ENCODE data around the gene ZGPAT. TPM values are rescaled to one million over a fixed set of nuclear protein-coding genes. Genes with fewer than 3 reads are reported as not detected.

Gene ZGPAT
- total RNA-seq, 2 donors from 2014 or later: 28.8 to 29.5 TPM

DNA sequence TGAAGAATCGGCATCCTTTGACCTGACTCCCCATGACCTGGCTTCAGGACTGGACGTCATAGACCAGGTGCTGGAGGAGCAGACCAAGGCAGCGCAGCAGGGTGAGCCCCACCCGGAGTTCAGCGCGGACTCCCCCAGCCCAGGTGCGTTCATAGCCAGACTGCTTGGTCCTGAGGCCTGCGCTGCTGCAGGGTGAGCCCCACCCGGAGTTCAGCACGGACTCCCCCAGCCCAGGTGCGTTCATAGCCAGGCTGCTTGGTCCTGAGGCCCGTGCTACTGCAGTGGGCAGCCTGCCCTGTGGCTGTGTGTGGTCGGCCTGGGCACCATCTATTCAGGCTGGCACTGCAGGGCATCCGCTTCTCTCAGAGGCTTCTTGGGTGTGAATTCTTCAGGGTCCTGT is 33.9 kb upstream of the ZGPAT start:
- no peaks in the 10 kb centered on the region for H3K4me1 Mint-ChIP-seq
- no peaks in the 10 kb centered on the region for H3K27me3 ChIP-seq (ENCODE audit: control insufficient read depth, insufficient read depth, low read length, poor library complexity, severe bottlenecking)
- H3K4me3 ChIP-seq (ENCODE audit: low read length): no peak overlapping the region
- no peak for DNase-seq
- no peaks in the 10 kb centered on the region for H3K9me3 Mint-ChIP-seq
- no peak overlapping the region for H3K27ac ChIP-seq (ENCODE audit: low read depth, low read length)
- no peak overlapping the region for H3K27ac Mint-ChIP-seq
- WGBS, 2 experiments (ENCODE audit: insufficient coverage in 1 of 2, insufficient read length in 1 of 2): 94 to 97% methylated on average over 8 to 14 of the region's 14 CpGs
- H3K36me3 ChIP-seq (ENCODE audit: control insufficient read depth, insufficient read depth, low read length): peaks cover 10% of the 10 kb centered on the region
- no peaks in the 10 kb centered on the region for H3K4me1 ChIP-seq (ENCODE audit: control insufficient read depth, insufficient read depth, low read length)
- no peak overlapping the region for H3K9ac ChIP-seq (ENCODE audit: extremely low read depth, low read length, poor library complexity, severe bottlenecking)
- H3K4me3 Mint-ChIP-seq: no peak overlapping the region
- H3K27me3 Mint-ChIP-seq (ENCODE audit: insufficient read depth): no peaks in the 10 kb centered on the region
- TF ChIP-seq, protein P1, sequence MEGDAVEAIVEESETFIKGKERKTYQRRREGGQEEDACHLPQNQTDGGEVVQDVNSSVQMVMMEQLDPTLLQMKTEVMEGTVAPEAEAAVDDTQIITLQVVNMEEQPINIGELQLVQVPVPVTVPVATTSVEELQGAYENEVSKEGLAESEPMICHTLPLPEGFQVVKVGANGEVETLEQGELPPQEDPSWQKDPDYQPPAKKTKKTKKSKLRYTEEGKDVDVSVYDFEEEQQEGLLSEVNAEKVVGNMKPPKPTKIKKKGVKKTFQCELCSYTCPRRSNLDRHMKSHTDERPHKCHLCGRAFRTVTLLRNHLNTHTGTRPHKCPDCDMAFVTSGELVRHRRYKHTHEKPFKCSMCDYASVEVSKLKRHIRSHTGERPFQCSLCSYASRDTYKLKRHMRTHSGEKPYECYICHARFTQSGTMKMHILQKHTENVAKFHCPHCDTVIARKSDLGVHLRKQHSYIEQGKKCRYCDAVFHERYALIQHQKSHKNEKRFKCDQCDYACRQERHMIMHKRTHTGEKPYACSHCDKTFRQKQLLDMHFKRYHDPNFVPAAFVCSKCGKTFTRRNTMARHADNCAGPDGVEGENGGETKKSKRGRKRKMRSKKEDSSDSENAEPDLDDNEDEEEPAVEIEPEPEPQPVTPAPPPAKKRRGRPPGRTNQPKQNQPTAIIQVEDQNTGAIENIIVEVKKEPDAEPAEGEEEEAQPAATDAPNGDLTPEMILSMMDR (conservative IDR thresholded peaks at IDR 0.05): no peak
- no peaks in the 10 kb centered on the region for H3K9me3 ChIP-seq (ENCODE audit: control insufficient read depth, low read length)
- peaks cover 36% of the 10 kb centered on the region for H3K36me3 Mint-ChIP-seq (ENCODE audit: low read depth)

DNA sequence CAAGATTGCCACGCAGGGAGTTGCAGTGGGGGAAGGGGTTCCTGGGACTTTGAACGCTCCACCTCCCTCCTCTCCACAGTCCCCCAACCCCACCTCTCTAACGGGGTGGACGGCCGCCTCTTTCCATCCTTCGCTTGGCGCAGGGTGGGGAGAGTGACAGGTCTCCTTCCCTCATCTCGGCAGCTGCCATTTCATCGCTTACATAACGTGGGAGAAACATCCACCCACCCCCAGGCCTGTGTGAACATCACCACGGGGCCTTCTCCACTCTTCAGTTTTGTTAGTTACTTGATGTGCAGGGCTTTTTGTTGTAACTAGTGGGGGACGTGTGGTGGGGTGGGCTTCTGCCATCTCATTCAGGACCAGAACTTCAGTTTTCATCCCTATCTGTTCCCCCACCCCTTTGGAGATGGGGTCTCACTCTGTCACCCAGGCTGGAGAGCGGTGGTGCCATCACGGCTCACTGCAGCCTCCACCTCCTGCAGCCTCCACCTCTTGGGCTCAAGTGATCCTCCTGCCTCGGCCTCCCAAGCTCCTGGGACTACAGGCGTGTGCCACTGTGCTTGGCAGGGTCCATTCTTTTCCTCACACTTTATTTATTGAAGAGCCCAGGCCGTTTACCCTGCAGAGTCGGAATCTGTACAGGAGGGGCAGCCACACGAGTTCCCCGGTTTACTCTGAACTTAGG is 32.0 kb upstream of the ZGPAT start:
- DNase-seq: no peak
- whole genome bisulfite sequencing, 2 experiments (ENCODE audit: insufficient coverage in 1 of 2, insufficient read length in 1 of 2): 93 to 96% methylated on average over 13 to 20 of the region's 20 CpGs
- H3K27ac Mint-ChIP-seq: no peak overlapping the region
- Histone ChIP-seq H3K9ac (ENCODE audit: extremely low read depth, low read length, poor library complexity, severe bottlenecking) (no peak overlapping the region), H3K27me3 (ENCODE audit: control insufficient read depth, insufficient read depth, low read length, poor library complexity, severe bottlenecking) (no peaks in the 10 kb centered on the region), H3K36me3 (ENCODE audit: control insufficient read depth, insufficient read depth, low read length) (peaks cover 10% of the 10 kb centered on the region), H3K27ac (ENCODE audit: low read depth, low read length) (no peak overlapping the region), H3K9me3 (ENCODE audit: control insufficient read depth, low read length) (no peaks in the 10 kb centered on the region), H3K4me1 (ENCODE audit: control insufficient read depth, insufficient read depth, low read length) (no peaks in the 10 kb centered on the region), H3K4me3 (ENCODE audit: low read length) (no peak overlapping the region)
- TF ChIP-seq, protein P1 (conservative IDR thresholded peaks at IDR 0.05): no peak
- H3K9me3 Mint-ChIP-seq: no peaks in the 10 kb centered on the region
- peaks cover 31% of the 10 kb centered on the region for H3K36me3 Mint-ChIP-seq (ENCODE audit: low read depth)
- H3K4me3 Mint-ChIP-seq: no peak overlapping the region
- H3K4me1 Mint-ChIP-seq: no peaks in the 10 kb centered on the region
- no peaks in the 10 kb centered on the region for H3K27me3 Mint-ChIP-seq (ENCODE audit: insufficient read depth)

DNA sequence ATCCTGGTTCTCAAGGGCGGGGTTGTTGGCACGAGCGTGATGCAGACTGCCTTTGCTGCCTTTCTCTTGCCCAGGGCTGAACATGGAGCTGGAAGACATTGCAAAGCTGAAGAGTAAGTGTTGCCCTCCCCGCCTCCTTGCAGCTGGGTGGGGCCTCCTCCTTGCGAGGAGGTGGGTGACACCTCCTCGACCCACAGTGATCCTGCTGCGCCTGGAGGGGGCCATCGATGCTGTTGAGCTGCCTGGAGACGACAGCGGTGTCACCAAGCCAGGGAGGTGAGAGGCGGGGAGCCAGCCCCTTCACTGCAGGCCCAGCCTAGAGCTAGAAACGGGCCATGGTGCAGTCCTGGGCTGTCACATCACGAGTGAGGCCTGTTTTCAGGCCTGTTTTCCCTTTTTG is 29.8 kb upstream of the ZGPAT start:
- H3K36me3 ChIP-seq (ENCODE audit: control insufficient read depth, insufficient read depth, low read length): peaks cover 5% of the 10 kb centered on the region
- no peaks in the 10 kb centered on the region for H3K4me1 Mint-ChIP-seq
- H3K9me3 Mint-ChIP-seq: no peaks in the 10 kb centered on the region
- DNase-seq: no peak
- no peak overlapping the region for H3K27ac Mint-ChIP-seq
- H3K27ac ChIP-seq (ENCODE audit: low read depth, low read length): no peak overlapping the region
- H3K9me3 ChIP-seq (ENCODE audit: control insufficient read depth, low read length): no peaks in the 10 kb centered on the region
- no peak overlapping the region for H3K9ac ChIP-seq (ENCODE audit: extremely low read depth, low read length, poor library complexity, severe bottlenecking)
- H3K4me3 Mint-ChIP-seq: no peak overlapping the region
- WGBS, 2 experiments (ENCODE audit: insufficient coverage in 1 of 2, insufficient read length in 1 of 2): 89% methylated on average over 9 to 13 of the region's 13 CpGs
- TF ChIP-seq, protein P1 (conservative IDR thresholded peaks at IDR 0.05): no peak
- H3K4me3 ChIP-seq (ENCODE audit: low read length): no peak overlapping the region
- no peaks in the 10 kb centered on the region for H3K4me1 ChIP-seq (ENCODE audit: control insufficient read depth, insufficient read depth, low read length)
- H3K27me3 ChIP-seq (ENCODE audit: control insufficient read depth, insufficient read depth, low read length, poor library complexity, severe bottlenecking): no peaks in the 10 kb centered on the region
- no peaks in the 10 kb centered on the region for H3K27me3 Mint-ChIP-seq (ENCODE audit: insufficient read depth)
- peaks cover 27% of the 10 kb centered on the region for H3K36me3 Mint-ChIP-seq (ENCODE audit: low read depth)
